Adrenal gland (tissue), 5 donors: ENCODE measurements around the gene PEF1.

Experiments used
- CTCF ChIP-seq, 6 experiments: fragments of 450-650 bp in 4 of 6; fragments of 200-600 bp in 2 of 6; sonication (generic) in 1 of 6; IDR thresholded peaks; 1 replicate in 5 of 6; 2 replicates in 1 of 6; pipeline versions ENCODE4 v1.5.1 to v1.8.0; 2016 to 2021; ENCODE audit warnings: antibody characterized with exemption in 6 of 6, mild to moderate bottlenecking in 2 of 6, moderate library complexity in 1 of 6
- POLR2A ChIP-seq, 2 donors: fragments of 450-650 bp; IDR thresholded peaks; one replicate each; pipeline ENCODE4 v1.6.1; 2017; ENCODE audit warnings: antibody characterized with exemption in 2 of 2, mild to moderate bottlenecking in 2 of 2, moderate library complexity in 1 of 2
- donor health status: DM: no; HTN: no; CAD: no.

DNA sequence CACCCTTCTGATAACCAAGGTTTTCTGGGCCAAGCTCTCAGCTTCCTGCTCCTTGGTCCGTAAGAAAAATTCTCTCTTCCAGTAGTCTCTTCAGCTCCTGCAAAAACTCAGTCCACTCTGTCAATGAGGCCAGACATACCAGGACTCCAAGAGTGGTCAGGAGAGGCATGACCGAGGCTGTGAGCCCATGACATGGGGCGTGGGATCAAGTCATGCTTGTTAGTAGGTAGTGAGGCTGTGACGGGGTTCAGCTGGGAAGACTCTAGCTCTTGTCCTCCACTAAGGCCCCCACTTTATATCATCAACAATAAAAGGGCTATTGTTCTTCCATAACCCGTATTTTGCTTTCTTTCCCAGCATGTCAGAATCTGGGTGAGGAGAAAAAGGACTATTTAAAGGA, 37.3 kb downstream of the PEF1 start:
- no peak for TF ChIP-seq CTCF (IDR thresholded peaks at IDR 0.05)
- TF ChIP-seq POLR2A (IDR thresholded peaks at IDR 0.05), result no peak
